OCI-LY7 (cell line): ENCODE measurements around the gene HDAC4.

Experiments used
- CTCF ChIP-seq: fragments of 200-600 bp; sonication (generic); conservative IDR thresholded peaks from 2 replicates; pipeline ENCODE4 v1.5.1; 2014; ENCODE audit warnings: mild to moderate bottlenecking, antibody characterized with exemption, low read length, moderate library complexity, mixed read lengths
- EZH2phosphoT487 ChIP-seq: fragments of 200-600 bp; sonication (generic); IDR thresholded peaks from 2 replicates; pipeline ENCODE4 v1.6.1; 2018; ENCODE audit warnings: low read depth, borderline replicate concordance, mild to moderate bottlenecking, mixed run types, antibody characterized with exemption, low read length, moderate library complexity, mixed read lengths

- TF ChIP-seq CTCF (no peak), EZH2phosphoT487 (no peak)
These were observed 9.3 kb downstream of the HDAC4 start for GRCh38 chr2:239391286-239392071.
